ENCODE results near the gene SLC9A8.
A peak's percentile ranks its signal among the peaks of the same experiment; 100 is the strongest.

SLC9A8 gene

DNA sequence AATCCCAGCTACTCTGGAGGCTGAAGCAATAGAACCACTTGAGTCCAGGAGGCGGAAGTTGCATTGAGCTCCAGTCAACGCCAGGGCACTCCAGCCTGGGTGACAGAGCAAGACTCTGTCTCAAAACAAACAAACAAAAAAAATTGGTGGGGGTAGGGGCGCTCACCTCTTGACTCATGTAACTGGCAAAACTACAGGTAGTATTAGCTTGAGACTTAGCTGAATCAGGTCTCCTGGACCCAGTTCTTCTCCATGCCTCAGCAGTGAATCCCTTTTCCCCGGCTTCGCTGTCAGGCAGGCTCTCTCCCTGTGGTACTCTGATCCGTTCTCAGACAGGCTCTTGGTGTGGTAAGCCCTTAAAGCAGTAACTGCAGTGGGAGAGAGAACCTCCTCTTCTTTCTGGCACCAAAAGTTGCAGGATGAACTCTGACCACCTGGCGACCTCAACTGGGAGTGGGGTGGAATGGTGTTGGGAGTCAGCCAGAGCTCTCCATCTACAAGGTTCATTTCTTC is 12.9 kb downstream of the SLC9A8 start:
- DNase-seq (ENCODE audit: low read depth in 2 of 2), result no peak
- TF ChIP-seq, protein P1, sequence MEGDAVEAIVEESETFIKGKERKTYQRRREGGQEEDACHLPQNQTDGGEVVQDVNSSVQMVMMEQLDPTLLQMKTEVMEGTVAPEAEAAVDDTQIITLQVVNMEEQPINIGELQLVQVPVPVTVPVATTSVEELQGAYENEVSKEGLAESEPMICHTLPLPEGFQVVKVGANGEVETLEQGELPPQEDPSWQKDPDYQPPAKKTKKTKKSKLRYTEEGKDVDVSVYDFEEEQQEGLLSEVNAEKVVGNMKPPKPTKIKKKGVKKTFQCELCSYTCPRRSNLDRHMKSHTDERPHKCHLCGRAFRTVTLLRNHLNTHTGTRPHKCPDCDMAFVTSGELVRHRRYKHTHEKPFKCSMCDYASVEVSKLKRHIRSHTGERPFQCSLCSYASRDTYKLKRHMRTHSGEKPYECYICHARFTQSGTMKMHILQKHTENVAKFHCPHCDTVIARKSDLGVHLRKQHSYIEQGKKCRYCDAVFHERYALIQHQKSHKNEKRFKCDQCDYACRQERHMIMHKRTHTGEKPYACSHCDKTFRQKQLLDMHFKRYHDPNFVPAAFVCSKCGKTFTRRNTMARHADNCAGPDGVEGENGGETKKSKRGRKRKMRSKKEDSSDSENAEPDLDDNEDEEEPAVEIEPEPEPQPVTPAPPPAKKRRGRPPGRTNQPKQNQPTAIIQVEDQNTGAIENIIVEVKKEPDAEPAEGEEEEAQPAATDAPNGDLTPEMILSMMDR (IDR thresholded peaks at IDR 0.05; ENCODE audit: low read depth, low read length), result no peak
- no peak overlapping the region for H3K4me3 ChIP-seq (replicated peaks in 1 of 2; ENCODE audit: low read depth in 2 of 2, low read length in 2 of 2)

DNA sequence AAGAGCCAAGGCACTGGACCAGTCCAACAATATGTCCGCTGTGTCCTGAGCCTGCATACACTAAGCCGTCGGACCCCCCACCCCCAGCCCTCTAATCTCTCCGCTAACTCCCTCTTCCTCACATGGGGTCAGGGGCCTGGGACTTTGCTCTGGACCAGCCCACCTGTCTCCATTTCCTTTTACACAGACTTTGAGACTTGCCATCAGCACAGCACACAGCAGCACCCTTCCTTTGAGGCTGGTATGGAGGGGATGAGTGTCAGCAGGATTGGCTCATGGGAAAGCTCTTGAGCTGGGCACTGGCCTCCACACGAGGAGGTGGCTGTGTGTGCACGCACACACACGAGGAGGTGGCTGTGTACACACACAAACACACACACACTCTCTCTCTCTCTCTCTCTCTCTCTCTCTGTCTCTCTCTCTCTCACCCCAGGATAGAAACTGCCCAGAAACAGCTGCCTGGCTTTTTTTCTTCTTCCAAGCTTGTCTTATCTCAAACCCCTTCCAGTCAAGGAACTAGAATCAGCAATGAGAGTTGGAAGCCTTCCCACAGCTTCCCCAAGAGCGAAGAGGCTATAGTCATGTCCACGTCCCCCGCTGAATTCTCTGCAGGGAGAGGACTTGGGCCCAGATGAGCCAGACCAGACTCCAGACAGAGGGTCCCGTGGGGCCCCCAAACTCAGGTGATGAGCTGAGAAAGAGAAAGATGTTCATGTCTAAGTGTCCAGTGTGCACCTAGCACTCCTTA is 18.6 kb downstream of the SLC9A8 start:
- peak in 1 of 2 donors; percentile 85 for DNase-seq (ENCODE audit: low read depth in 2 of 2)
- H3K4me3 ChIP-seq (replicated peaks in 1 of 2; ENCODE audit: low read depth in 2 of 2, low read length in 2 of 2), result no peak overlapping the region
- TF ChIP-seq, protein P1 (IDR thresholded peaks at IDR 0.05; ENCODE audit: low read depth, low read length), result no peak

DNA sequence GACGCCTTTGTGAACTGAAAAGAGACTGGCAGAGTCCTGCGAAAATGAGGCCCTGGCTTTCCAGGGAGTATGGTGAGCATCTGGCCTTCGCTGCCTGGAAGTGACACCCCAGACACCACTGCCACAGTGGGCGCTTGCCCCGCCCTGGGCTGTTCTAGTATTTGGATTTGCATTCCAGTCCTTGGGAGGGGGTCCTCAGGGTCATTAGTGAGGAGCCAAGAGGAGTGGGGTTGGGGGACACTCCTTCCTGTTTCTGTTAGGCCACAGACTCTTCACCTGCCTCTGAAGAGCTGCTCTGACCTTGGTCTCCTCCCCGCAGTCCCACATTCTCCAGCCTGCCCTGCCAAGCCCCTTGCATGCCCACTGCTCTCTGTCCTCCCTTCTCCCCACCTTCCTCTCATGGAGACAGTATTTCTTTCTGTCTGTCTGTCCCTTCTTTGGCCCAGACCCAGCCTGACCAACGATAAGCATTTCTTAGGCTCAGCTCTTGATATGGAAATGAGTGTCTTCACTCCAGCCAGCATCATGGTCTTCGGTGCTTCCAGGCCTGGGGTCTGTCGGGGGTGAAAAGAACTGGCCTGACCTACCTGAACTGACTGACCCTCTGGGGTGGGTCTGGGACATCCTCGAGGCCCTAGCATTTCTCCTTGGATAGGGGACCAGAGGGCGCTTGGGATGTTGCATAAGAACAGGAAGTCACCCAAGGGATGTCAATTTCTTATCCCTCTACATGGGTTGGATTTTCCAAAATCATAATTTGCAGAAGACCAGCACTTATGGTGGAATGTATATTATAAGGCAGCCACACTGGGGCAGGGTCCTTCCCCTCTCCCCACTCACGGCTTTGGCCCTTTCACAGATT is 19.4 kb downstream of the SLC9A8 start:
- DNase-seq (ENCODE audit: low read depth in 2 of 2), result no peak
- TF ChIP-seq, protein P1 (IDR thresholded peaks at IDR 0.05; ENCODE audit: low read depth, low read length), result no peak
- H3K4me3 ChIP-seq (replicated peaks in 1 of 2; ENCODE audit: low read depth in 2 of 2, low read length in 2 of 2), result no peak overlapping the region

DNA sequence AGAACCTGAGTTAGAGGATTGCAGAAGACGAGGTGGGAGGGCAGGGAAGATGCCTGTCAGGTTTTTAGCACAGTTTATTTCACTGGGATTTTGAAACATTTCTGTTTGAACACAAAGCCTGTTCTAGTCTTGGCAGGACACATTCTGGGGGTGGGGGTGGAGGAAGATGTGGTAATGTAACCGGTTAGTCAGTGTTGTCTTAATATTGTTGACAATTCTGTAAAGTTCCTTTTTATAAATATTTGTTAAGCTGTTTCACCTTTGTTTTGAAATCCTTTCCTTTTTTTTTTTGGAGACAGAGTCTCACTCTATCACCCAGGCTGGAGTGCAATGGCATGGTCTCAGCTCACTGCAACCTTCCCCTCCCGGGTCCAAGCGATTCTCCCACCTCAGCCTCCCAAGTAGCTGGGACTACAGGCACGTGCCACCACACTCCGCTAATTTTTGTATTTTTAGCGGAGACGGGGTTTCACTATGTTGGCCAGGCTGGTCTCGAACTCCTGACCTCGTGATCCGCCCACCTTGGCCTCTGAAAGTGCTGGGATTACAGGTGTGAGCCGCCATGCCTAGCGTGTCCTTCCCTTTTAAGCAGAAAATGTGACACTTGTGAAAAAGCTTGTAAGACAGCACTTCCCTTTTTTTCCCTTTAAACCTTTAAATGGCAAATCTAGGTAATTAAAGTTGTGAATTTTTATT is 20.2 kb downstream of the SLC9A8 start:
- no peak overlapping the region for H3K4me3 ChIP-seq (replicated peaks in 1 of 2; ENCODE audit: low read depth in 2 of 2, low read length in 2 of 2)
- peak; percentile 67 to 76 for DNase-seq (ENCODE audit: low read depth in 2 of 2)
- TF ChIP-seq, protein P1 (IDR thresholded peaks at IDR 0.05; ENCODE audit: low read depth, low read length), result no peak

DNA sequence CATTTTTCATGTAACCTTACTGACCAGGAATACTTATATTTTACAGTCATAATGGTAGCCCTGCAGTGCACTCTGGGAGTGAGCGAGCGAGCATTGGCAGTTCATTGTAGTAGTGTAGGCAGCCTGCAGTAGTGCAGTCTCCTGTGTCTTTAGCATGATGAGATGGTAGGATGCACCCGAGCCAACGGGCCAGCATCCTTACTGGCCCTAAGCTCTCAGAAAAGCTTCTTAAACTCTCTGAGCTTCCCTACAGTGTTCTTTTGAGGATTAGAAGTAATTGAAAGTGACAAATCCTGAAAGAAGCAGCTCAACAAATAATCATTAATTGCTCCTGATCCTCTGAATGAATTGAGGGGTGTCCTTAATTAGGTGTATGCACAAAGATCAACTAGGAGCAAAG is 20.9 kb downstream of the SLC9A8 start:
- DNase-seq (ENCODE audit: low read depth in 2 of 2), result no peak
- H3K4me3 ChIP-seq (replicated peaks in 1 of 2; ENCODE audit: low read depth in 2 of 2, low read length in 2 of 2), result no peak overlapping the region
- TF ChIP-seq, protein P1 (IDR thresholded peaks at IDR 0.05; ENCODE audit: low read depth, low read length), result no peak

DNA sequence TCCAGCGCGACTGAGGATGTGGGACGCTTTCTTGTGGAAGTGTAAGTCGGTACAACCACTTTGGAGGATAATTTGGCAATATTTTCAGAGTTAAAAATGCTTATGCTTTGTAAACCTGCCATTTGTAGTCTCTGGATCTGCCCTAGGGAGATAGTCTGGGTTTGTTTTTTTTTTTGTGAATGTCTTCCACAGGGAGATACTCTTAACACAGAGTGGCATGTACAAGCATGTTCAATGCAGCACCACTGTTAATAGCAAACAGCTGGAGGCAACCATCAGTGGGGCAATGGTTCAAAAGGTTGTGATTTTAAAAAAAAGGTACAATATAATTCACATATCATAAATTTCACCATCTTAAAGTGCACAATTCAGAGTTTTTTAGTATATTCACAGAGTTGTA is 22.4 kb downstream of the SLC9A8 start:
- H3K4me3 ChIP-seq (replicated peaks in 1 of 2; ENCODE audit: low read depth in 2 of 2, low read length in 2 of 2), result no peak overlapping the region
- DNase-seq (ENCODE audit: low read depth in 2 of 2), result no peak
- TF ChIP-seq, protein P1 (IDR thresholded peaks at IDR 0.05; ENCODE audit: low read depth, low read length), result no peak

All from cardiac fibroblast (primary cell).